ENCODE results near the gene HYCC2. TPM values are rescaled to one million over a fixed set of nuclear protein-coding genes. Genes with fewer than 3 reads are reported as not detected.
"Not testable (repeated sequence)": the region's sequence is repeated elsewhere in the genome, so short reads cannot be mapped to it uniquely, and the experiment has no call there.

Gene HYCC2
- total RNA-seq, 1 experiment from 2014 or later: 2.2 TPM

- no peak for DNase-seq (ENCODE audit: low spot score)
These were observed 695 bp upstream of the HYCC2 start for GRCh38 chr2:201072201-201072530.

- DNase-seq (ENCODE audit: low spot score): no peak
These were observed 458 bp downstream of the HYCC2 start for GRCh38 chr2:201070948-201071478.

GRCh38 chr2:201064797-201065329, 6.6 kb downstream of the HYCC2 start:
- no peak for DNase-seq (ENCODE audit: low spot score)

- not testable (repeated sequence) for DNase-seq (ENCODE audit: low spot score)
These were observed 8.0 kb downstream of the HYCC2 start for GRCh38 chr2:201063516-201063915.

GRCh38 chr2:201059961-201060755, 11.3 kb downstream of the HYCC2 start:
- no peak for DNase-seq (ENCODE audit: low spot score)

- DNase-seq (ENCODE audit: low spot score): no peak
These were observed 12.6 kb downstream of the HYCC2 start for GRCh38 chr2:201058914-201059313.

GRCh38 chr2:201057715-201058248, 13.7 kb downstream of the HYCC2 start:
- no peak for DNase-seq (ENCODE audit: low spot score)

GRCh38 chr2:201057087-201057521, 14.4 kb downstream of the HYCC2 start:
- DNase-seq (ENCODE audit: low spot score): no peak

GRCh38 chr2:201049455-201049854, 22.0 kb downstream of the HYCC2 start:
- no peak for DNase-seq (ENCODE audit: low spot score)

- no peak for DNase-seq (ENCODE audit: low spot score)
These were observed 24.6 kb downstream of the HYCC2 start for GRCh38 chr2:201046881-201047280.

- DNase-seq (ENCODE audit: low spot score): not testable (repeated sequence)
These were observed 28.4 kb downstream of the HYCC2 start for GRCh38 chr2:201043050-201043449.

GRCh38 chr2:201042451-201042850, 29.0 kb downstream of the HYCC2 start:
- not testable (repeated sequence) for DNase-seq (ENCODE audit: low spot score)

- DNase-seq (ENCODE audit: low spot score): no peak
These were observed 30.4 kb downstream of the HYCC2 start for GRCh38 chr2:201040867-201041628.

- no peak for DNase-seq (ENCODE audit: low spot score)
These were observed 32.6 kb downstream of the HYCC2 start for GRCh38 chr2:201038855-201039254.

GRCh38 chr2:201038361-201038760, 33.1 kb downstream of the HYCC2 start:
- DNase-seq (ENCODE audit: low spot score): not testable (repeated sequence)

- DNase-seq (ENCODE audit: low spot score): not testable (repeated sequence)
These were observed 37.1 kb downstream of the HYCC2 start for GRCh38 chr2:201034355-201034754.

GRCh38 chr2:201024518-201024917, 47.0 kb downstream of the HYCC2 start:
- DNase-seq (ENCODE audit: low spot score): no peak

GRCh38 chr2:201021914-201022313, 49.6 kb downstream of the HYCC2 start:
- DNase-seq (ENCODE audit: low spot score): no peak
